Suppressor macrophage treated with lipopolysaccharide for 1 hour (primary cell): ENCODE data around the gene LGI4.
A peak's percentile ranks its signal among the peaks of the same experiment; 100 is the strongest.
"Not testable (repeated sequence)": the region's sequence is repeated elsewhere in the genome, so short reads cannot be mapped to it uniquely, and the experiment has no call there.

Source experiments
- DNase-seq, 3 donors: peaks; one replicate each; pipeline ENCODE4 v3.0.0-alpha.2; 2020 to 2022

LGI4 gene

DNA sequence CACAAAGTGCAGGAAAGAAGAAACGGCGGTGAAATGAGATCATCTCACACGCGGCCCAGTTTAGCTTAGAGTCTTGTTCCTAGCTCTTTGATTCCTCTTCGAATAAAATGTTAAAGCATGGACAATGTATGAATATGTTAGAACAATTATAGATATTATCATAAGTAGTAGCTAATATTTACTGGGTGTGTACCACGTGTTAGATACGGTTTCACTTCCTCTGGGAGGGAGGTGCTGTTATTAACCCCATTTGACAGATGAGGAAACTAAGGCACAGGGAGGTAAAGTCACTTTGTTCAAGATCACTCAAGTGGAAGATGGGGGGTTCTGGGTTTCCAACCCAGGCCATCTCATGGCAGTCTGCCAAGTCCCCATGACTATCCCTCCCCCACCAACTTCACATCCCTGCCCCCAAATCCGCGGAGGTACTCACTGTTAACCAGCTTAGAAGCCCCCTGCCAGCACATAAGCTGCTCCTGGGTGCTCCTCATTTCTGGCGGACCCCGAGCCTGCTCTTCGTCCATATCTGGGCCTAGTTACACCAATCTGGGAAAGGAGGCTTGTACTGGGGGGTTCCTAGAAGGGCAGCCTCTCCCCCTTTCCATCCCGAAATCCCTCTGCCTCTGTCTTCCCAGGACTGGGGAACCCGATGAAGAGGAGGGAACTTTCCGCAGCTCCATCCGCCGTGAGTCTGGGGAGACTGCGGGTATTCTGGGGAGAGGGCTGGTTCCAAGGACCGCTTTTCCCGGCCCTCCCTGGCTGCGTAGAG, 7.2 kb upstream of the LGI4 start:
- DNase-seq: peak in 2 of 3 donors; percentile 57 to 62

DNA sequence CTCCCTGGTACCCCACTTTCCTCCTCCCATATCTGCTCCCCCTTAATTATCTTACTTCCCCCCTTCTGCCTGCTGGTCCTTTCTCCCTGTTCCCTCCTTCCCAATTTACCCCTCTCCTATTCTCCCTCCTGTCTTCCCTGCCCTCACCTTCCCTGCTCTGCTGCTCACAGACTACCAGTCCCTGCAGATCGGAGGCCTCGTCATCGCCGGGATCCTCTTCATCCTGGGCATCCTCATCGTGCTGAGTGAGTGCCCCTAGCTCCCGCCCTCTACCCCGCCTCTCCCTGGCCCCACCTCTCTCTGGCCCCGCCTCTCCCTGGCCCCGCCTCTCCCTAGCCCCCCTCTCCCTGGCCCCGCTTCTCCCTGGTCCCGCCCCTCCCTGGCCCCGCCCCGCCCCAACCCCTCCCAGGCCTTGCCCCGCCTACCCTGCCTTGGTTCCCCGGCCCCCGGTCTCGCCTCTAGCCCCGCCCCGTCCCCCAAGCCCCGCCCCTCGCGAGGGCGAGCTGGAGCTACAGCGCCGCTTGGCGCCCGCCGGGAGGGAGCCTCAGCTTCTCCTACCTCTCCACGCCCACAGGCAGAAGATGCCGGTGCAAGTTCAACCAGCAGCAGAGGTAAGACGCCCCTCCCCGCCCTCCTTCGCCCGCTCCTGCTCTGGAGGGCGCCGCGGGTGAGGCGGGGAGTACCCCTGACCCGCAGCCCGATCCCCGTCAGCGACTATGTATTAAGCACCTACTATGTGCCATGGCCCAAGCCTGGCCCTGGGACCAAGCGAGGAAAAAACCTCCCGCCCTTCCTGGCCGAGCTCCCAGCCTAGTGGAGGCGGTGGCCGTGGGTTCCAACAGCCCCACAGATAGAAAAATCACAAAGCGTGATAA, 6.3 kb upstream of the LGI4 start:
- DNase-seq: peak; percentile 87 to 98 (median 93)

DNA sequence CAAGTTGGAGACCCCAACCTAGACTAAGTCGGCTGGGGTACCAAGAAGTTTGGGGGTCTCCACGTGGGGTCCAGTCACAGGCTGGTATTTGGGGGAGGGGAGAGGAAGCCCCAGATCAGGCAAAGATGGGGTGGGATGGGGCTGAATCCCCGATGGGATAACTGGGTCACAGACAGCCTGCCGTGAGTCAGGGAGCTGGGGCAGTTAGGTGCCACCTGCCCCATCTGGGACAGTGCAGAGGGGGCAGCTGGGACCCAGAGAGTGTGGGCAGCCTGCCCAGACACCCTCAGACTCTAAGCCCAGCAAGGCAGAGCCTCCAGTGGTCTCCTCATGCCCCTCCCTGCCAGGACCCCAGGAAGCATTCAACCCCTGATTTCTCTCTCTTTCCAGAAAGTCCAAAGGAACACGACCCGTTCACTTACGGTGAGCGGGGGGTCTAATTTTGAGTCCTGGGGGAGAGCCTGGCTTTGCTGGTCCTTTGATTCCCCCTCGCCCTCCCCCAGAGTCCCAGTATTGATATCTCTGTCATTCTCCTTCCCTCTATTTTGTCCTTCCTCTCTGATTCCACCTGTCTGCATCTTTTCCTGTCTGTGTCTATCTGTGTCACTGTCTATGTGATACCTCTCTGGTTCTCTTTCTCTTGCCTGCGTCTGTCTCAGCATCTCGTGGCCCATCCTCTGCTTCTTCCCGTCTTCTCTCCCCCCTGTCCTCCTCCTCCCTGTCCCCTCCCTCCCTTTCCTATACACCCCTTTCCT, 5.5 kb upstream of the LGI4 start:
- no peak for DNase-seq

DNA sequence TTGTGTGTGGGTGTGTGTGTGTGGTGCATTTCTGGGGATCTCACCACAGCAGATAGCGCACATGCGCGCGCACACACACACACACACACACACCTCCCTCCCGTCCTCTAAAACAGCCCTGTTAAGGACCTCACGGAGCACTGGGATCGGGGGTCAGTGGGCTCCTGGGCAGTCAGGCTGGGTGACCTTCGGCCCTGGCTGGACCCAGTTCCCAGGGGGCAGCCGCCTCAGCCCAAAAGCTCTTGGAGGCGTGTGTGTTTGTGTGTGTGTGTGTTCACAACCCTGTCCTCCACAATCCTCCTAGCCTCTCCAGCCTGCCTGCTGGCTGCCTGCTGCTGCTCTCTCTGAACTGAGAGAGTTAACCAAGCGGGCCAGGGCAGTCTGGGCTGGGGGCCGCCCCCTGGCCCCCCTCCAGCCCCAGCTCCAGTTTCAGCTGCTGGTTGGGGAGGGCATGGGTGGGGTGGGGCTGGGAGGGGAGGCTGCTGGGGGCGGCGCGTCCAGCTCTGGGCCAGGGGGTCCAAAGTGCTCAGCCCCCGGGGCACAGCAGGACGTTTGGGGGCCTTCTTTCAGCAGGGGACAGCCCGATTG, 3.5 kb upstream of the LGI4 start, which contains the start of gene FXYD1:
Gene FXYD1 (plus strand): TSS at position 520 of the 588 bp plus-strand sequence. CDS start 1,256 bp downstream, outside the sequence.
- no peak for DNase-seq

DNA sequence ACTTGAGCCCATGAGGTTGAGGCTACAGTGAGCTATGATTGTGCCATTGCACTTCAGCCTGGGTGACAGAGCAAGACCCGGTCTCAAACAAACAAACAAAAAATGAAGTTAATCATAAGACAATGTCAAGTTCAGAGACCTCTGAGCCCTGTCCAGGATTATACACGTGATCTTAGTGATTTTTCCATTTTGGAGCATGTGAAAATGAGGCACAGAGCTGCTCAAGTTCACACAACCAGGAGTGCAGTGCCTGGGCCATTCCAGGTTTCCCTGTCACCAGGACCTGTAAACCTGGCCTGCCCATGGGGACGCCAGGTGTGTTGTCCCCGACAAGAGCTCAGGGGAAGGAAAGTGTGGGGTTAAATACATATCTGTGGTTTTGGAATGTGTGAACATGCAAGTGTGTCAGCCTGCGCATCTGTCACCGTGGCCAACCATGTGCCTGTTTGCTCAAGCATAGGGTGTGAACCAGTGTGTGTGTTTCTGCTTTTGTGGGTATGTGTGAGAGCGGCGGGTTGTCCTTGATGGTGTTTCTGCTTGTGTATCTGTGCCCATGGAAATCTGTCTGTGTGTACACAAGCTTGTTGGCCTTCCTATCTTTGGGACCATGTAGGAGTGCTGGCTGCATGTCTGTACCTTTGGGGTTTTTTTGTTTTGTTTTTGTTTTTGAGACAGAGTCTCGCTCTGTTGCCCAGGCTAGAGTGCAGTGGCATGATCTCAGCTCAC, 2.3 kb upstream of the LGI4 start:
- DNase-seq: no peak

GRCh38 chr19:35136231-35136630, 1.4 kb upstream of the LGI4 start:
- no peak for DNase-seq

DNA sequence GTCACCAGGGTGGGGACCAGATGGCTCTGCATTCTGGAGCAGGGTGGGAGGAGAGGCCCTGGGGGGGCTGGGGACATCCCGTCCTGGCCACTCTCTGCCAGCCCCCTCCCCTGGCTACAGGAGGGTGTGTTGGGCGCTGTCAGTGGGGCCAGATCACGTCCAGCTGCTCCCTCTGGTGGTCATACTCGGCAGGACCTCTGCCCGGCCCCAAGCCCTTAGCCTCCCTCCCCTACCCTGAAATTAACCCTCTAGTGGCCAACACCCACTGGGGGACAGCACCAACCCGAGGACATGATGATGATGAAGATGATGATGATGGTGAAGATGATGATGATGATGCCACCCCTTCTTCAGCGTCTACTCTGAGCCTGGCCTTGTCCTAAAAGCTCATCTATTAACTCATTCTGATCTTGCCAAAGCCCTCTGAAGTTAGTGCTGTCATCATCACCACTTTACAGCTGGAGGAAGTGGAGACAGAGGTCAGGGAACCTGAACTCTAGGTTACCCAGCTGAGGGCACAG, 590 bp upstream of the LGI4 start:
- DNase-seq: peak; percentile 73 to 85 (median 83)

GRCh38 chr19:35133826-35134225, 1.0 kb downstream of the LGI4 start:
- no peak for DNase-seq

- no peak for DNase-seq
These were observed 2.6 kb downstream of the LGI4 start for GRCh38 chr19:35132254-35132653.

- no peak for DNase-seq
These were observed 3.8 kb downstream of the LGI4 start for GRCh38 chr19:35130761-35131720.

- not testable (repeated sequence) for DNase-seq
These were observed 5.1 kb downstream of the LGI4 start for GRCh38 chr19:35129724-35130274.

DNA sequence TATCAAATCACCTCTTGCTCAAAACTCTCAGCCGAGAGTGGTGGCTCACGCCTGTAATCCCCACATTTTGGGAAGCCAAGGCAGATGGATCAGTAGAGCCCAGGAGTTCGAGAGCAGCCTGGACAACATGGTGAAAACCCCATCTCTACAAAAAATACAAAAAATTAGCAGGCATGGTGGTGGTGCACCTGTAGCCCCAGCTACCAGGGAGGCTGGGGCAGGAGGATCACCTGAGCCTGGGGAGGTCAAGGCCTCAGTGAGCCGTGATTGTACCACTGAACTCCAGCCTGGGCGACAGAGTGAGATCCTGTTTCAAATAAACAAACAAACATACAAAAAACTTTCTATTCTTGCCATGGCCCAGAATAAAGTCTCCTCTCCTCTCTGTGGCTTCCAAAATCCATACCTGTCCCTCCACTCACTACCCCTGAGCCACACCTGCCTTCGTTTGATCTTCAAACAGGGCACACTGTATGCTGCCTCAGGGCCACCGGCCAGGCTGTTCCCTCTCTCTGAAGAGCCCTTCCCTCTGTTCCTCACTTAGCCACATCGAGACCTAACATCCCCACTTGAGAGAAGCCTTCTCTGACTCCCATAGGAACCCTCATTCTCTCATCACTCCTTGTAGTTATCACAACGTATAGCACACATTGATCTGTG, 6.3 kb downstream of the LGI4 start:
- no peak for DNase-seq

DNA sequence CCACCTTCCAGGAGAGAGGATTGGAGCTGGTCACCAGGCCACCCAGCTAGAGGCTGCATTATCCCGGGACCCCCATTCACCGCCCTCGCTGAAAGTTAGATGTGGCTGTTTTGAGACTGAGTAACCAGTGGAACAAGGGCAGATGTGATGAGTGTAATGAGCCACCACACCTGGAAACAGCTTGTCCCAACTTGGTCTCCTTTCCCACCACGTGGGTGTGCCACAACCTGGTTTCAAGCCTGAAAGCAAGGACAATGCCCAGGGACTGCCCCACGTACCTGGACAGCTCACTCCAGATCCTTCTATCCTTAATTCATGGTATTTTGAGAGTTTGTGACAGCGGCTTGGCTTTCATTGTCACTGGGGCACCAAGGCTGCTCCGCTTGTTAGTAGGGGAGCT, 7.0 kb downstream of the LGI4 start:
- DNase-seq: no peak

DNA sequence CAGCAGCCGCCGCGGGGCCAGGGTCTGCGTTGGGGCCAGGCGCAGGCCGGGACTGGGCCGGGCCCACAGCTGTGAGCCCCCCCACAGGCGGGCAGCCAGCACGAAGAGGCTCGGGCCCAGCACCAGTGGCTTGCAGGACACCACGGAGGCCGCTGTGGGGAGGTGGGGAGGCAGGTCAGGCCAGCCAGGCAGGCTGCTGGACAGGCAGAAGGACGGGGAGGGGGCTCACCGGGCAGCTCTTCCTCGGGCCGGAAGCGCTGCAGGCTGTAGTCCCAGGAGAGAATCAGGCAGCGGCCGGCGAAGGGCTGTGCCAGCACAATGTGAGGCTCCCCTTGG, 8.3 kb downstream of the LGI4 start:
- DNase-seq: no peak

GRCh38 chr19:35125749-35126623, 8.9 kb downstream of the LGI4 start:
- DNase-seq: no peak

DNA sequence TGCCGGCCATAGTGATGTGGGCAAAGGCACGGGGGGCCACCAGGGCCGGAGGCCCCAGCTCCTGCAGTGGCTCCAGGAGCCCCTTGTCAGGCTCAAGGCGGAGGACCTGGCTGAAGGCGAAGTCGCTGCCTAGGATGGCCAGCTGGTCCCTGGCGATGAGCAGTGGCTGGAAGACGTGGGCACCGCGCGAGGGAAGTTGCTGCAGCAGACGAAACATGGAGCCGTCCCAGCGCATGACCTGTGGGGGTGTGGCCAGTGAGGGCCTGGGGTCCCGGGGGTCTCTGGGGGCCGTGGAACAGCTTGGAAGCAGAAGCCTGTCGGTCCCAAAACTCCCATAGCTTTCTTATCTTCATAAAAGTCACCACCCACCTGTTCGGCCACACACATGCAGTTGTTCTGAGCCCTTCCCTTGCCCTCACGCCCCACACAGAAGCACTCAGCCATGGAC, 9.6 kb downstream of the LGI4 start:
- DNase-seq: no peak

- DNase-seq: peak; percentile 94 to 97 (median 96)
These were observed 10.5 kb downstream of the LGI4 start for GRCh38 chr19:35124098-35125060.
